HL-60 (cell line): ENCODE results near the gene ATXN2L.
"Not testable (repeated sequence)": the region's sequence is repeated elsewhere in the genome, so short reads cannot be mapped to it uniquely, and the experiment has no call there.

Experiments used
- DNase-seq, 2 experiments: peaks; one replicate each; pipeline ENCODE4 v3.0.0-alpha.2; 2010 to 2020; ENCODE audit warnings: low read depth in 1 of 2, low spot score in 1 of 2
- H3K27ac ChIP-seq: fragments of 250-450 bp; sonication (Bioruptor Pico); replicated peaks from 2 replicates; pipeline ENCODE4 v1.5.1; 2020; ENCODE audit warnings: mild to moderate bottlenecking, moderate library complexity
- H3K27me3 ChIP-seq: fragments of 250-450 bp; sonication (Bioruptor Pico); 2 replicates; pipeline ENCODE4 v1.5.1; 2021; ENCODE audit warnings: mild to moderate bottlenecking, moderate library complexity; ENCODE audit not compliant: insufficient read depth, poor library complexity, severe bottlenecking
- H3K4me3 ChIP-seq: replicated peaks from 2 replicates; pipeline ENCODE4 v1.5.1; 2011; ENCODE audit warnings: mild to moderate bottlenecking, control low read depth, low read length; ENCODE audit not compliant: insufficient read depth
- GABPA ChIP-seq: IDR thresholded peaks from 2 replicates; pipeline ENCODE4 v1.6.1; 2012; ENCODE audit warnings: low read depth
- POLR2AphosphoS5 ChIP-seq: IDR thresholded peaks from 2 replicates; pipeline ENCODE4 v1.6.1; 2012; ENCODE audit warnings: low read depth
- REST ChIP-seq: IDR thresholded peaks from 2 replicates; pipeline ENCODE4 v1.6.1; 2012; ENCODE audit warnings: low read depth; ENCODE audit not compliant: insufficient replicate concordance
- SPI1 ChIP-seq: IDR thresholded peaks from 2 replicates; pipeline ENCODE4 v1.6.1; 2012; ENCODE audit warnings: low read depth, mild to moderate bottlenecking, borderline replicate concordance
- TF ChIP-seq, protein P1 (sequence below): IDR thresholded peaks from one replicate; pipeline ENCODE4 v1.5.1; 2011; ENCODE audit warnings: low read length, control low read depth, inconsistent platforms; ENCODE audit not compliant: insufficient read depth

The ATXN2L gene

DNA sequence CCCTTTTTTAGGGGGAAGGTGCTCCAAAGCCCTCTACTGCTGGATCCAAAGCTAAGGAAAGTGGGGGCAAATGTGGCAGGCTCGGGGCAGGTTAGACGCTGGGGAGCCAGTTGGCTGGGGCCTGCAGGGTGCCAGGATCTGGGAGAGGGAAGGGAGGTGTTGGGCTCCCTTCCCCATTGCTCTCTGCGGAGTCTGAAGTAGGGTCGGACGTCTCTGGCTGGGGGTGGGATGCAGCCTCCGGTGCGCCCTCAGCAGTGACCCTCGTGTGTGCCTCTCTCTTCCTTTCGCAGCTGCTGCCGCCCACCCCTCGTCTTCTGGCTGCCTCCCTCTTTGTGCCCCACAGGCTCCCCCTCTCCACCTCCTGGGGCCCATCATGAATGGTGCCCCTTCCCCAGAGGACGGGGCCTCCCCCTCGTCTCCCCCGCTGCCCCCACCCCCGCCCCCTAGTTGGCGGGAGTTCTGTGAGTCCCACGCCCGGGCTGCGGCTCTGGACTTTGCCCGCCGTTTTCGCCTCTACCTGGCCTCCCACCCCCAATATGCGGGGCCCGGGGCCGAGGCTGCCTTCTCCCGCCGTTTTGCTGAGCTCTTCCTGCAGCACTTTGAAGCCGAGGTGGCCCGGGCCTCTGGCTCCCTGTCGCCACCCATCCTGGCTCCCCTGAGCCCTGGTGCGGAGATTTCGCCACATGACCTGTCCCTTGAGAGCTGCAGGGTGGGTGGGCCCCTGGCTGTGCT lies 43.1 kb downstream of the ATXN2L start:
- H3K27me3 ChIP-seq, result no peaks in the 10 kb centered on the region
- no peak overlapping the region for H3K27ac ChIP-seq
- DNase-seq, result no peak
- no peak overlapping the region for H3K4me3 ChIP-seq
- TF ChIP-seq SPI1 (no peak), POLR2AphosphoS5 (no peak), REST (no peak), GABPA (no peak)

DNA sequence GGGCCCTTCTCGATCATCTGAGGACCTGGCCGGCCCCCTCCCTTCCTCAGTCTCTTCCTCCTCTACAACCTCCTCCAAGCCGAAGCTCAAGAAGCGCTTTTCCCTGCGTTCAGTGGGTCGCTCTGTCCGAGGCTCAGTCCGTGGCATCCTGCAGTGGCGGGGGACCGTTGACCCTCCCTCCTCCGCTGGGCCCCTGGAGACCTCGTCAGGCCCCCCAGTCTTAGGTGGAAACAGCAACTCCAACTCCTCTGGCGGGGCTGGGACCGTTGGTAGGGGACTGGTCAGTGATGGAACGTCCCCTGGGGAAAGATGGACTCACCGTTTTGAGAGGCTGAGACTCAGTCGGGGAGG lies 43.6 kb downstream of the ATXN2L start:
- H3K27ac ChIP-seq, result no peak overlapping the region
- no peak overlapping the region for H3K4me3 ChIP-seq
- no peak for DNase-seq
- TF ChIP-seq, protein P1, sequence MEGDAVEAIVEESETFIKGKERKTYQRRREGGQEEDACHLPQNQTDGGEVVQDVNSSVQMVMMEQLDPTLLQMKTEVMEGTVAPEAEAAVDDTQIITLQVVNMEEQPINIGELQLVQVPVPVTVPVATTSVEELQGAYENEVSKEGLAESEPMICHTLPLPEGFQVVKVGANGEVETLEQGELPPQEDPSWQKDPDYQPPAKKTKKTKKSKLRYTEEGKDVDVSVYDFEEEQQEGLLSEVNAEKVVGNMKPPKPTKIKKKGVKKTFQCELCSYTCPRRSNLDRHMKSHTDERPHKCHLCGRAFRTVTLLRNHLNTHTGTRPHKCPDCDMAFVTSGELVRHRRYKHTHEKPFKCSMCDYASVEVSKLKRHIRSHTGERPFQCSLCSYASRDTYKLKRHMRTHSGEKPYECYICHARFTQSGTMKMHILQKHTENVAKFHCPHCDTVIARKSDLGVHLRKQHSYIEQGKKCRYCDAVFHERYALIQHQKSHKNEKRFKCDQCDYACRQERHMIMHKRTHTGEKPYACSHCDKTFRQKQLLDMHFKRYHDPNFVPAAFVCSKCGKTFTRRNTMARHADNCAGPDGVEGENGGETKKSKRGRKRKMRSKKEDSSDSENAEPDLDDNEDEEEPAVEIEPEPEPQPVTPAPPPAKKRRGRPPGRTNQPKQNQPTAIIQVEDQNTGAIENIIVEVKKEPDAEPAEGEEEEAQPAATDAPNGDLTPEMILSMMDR, result no peak
- no peak for TF ChIP-seq SPI1
- TF ChIP-seq GABPA, result no peak
- TF ChIP-seq POLR2AphosphoS5, result no peak
- TF ChIP-seq REST, result no peak
- no peaks in the 10 kb centered on the region for H3K27me3 ChIP-seq

GRCh38 chr16:28867241-28867640 lies 44.4 kb downstream of the ATXN2L start:
- H3K27ac ChIP-seq, result no peak overlapping the region
- TF ChIP-seq, protein P1, result no peak
- TF ChIP-seq GABPA (no peak), REST (no peak), POLR2AphosphoS5 (no peak)
- H3K27me3 ChIP-seq, result no peaks in the 10 kb centered on the region
- H3K4me3 ChIP-seq, result no peak overlapping the region
- DNase-seq, result no peak

DNA sequence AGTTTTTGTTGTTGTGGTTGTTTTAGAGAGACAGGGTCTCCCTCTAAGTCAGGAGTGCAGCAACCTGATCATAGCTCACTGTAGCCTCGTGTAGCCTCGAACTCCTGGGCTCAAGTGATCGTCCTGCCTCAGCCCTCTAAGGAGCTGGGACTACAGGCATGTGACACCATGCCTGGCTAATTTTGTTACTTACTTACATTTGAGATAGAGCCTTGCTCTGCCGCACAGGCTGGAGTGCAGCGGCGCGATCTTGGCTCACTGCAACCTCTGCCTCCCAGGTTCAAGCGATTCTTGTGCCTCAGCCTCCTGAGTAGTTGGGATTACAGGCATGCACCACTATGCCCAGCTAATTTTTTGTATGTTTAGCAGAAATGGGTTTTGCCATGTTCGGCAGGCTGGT lies 44.8 kb downstream of the ATXN2L start:
- H3K27me3 ChIP-seq, H3K4me3 ChIP-seq, H3K27ac ChIP-seq, DNase-seq: not testable (repeated sequence)
